Ramos (cell line): Measurements from ENCODE around the gene SULT4A1.
"Not testable (repeated sequence)": the region's sequence is repeated elsewhere in the genome, so short reads cannot be mapped to it uniquely, and the experiment has no call there.

Experiments
- in situ Hi-C: fragments of 300-500 bp; cut with MboI; formaldehyde crosslinking; loops from one replicate; pipeline ENCODE4 v1.14.3; 2022; ENCODE audit warnings: low sequenced_read_pairs; ENCODE audit not compliant: unreplicated experiment

Gene SULT4A1

DNA sequence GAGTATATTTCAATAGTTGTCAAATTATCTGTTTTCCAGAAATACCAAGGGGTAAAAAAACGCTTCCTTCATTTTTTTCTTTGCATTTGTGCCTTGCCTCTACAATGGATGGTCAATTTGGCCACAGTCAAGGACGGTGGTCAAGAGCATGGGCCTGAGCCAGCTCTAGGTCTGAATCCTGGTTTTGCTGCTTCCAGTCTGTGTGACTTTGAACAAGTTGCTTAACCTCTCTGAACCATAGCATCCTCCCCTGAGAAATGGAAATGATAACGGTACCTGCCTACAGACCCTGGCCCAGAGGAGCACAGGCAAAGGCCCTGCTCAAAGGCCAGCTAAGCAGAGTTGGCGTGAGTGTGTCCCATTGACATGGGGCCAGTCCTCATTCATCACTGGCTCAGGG, 26.4 kb upstream of the SULT4A1 start:
- in situ Hi-C loops = no loop called here

DNA sequence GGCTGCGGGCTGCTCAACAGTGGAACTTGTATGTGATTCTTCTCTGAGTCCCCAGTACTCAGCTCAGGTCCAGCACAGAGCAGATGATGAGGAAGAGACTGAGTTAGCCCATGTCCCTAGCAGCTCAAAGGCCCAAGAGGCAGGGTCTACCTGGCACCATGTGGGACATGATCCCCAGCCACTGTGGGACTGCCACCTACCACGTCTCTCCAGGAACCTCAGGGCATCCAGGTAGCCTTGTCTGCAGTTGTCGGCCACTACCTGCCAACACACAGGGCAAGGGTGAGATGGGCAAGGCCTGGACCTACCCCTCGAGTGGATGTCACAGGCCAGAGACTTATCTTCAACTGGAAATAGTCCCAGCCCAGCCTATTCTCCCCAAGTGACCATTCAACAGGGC, 25.1 kb upstream of the SULT4A1 start:
- in situ Hi-C loops = no loop called here

DNA sequence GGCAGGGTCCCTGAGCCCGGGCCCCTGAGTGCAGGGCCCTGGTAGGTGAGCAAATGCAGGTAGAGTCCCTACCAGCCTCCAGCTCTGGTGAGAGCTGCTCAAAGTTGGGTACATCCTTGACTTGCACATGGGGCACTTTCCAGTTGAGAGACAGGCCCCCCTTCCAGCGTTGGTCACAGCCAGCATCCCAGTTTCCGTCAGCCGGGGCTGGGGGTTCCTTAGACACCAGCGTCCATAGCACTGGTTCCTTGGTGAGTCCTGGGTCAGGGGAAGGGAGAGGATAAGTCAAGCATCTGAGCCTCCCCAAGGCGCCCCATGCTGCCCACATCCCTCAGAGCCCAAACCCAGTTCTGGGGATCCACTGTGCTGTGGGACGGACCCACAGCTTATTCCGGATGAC, 23.9 kb upstream of the SULT4A1 start:
- in situ Hi-C loops = no loop called here

DNA sequence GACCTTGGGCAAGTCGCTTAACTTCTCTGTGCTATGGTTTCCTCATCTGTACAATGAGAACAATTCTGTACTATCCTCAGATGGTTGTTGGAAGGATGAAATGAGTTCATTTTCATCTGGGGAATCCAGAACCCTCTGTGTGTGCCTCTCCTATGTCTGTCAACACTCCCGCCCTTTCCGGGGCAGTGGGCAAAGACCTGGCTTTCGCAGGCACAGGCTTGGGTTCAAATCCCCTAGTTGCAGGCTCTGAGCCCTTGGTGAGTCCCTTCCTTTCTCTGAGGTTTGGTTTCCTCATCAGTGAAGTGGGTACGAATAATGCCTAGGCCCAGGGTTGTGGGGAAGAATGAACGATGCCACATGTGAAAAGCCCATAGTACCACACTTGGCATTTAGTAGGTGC, 23.5 kb upstream of the SULT4A1 start:
- in situ Hi-C loops = no loop called here

DNA sequence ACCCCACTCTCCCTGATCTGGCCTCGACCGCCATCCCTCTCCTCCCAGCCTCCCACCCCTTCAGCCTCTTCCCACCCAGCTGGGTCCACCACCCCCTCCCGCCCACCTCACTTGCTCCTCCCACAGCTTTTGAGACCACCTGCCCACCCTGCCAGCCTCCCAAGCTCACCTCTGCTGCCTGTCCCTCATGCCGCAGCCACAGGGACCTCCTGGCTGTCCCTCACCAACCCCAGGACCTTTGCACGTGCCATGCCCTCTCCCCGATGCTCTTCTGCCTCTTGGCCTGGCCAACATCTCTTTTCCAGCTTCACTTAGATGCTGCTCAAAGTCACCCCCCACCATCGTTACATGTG, 23.0 kb upstream of the SULT4A1 start:
- in situ Hi-C loops = no loop called here

DNA sequence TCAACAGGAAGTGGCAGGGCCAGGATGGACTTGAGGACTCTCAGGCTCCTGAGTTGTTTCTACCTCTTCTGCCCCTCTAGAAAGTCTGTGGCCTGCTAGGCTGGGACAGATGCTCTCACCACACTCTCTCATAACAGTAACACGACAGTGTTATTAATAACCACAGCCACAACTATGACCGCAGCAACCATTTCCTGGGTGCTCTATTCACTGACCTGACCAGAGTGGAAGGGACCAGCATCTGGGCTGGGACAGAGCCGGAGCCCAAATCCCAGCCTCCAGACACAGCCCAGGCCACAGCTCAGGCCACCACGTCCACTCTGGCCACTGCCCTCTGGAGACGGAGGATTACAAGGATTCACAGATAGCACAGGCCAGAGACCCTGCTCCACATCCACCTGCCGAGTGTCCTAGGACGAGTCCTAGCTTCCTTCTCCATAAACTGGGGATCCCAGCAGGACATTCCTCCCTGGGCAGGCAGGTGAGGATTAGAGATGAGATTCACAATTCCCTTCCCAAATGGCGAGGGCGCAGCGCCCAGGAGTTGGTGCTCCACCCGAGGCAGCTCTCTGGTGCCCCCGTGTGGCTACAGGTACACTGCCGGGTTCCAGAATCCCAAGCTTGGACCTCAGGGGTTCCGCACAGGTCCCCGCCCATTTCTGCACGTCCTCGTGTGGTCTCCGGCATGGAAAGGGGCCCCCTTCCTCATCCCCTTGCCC, 22.4 kb upstream of the SULT4A1 start:
- in situ Hi-C loops = no loop called here

DNA sequence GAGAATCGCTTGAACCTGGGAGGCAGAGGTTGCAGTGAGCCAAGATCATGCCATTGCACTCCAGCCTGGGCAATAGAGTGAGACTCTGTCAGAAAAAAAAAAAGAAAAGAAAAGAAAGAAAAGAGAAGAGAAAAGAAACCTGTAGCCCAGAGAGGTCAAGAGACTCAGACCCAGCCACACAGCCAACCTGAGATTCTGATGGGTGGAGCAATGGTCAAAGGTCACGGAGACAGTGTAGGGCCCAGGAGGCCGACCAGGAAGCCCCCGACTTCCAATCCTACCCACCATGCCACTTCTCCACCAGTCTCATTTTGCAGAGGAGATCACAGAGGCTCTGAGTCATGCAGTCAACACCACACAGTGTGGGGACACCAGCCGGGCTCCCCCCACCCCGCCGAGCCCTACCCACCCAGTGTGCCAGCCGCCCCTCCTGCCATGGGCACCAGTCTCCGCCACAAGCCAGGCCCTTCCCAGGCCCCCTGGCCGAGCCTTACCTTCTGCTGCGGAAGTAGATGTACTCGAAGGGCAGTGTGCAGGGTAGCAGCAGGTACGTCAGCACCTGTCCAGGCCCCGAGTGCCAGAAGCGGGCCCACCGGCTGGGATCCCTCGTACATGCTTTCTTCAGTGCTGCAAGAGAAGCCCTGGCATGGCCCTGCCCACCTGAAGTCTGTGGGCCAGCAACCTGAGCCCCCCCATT, 21.6 kb upstream of the SULT4A1 start:
- in situ Hi-C loops = no loop called here

DNA sequence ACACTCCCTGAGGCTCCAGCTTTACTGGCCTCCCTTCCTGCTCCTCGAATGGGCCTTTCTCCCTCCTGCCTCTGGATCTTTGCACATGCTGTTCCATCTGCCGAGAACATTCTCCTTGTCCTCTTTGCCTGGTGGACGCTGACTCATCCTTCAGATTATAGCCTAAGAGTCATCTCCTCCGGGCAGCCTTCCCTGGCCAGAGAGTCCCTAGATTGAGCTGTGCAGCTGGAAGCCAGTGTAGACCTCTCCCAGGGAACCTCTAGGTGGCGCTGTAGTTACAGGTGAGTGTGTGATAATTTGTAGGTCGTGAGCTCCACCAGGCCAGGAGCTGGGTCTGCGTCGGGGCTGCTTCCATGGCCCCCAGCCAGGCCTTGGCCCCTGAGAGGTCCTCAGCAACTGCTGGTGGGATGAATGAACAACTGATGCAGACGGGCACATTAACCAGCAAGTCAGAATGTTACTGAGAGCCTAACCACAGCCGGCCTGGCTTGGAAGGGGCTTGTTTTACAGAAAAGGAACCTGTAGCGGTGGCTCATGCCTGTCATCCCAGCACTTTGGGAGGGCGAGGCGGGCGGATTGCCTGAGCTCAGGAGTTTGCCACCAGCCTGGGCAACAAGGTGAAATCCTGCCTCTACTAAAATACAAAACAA, 20.8 kb upstream of the SULT4A1 start:
- in situ Hi-C loops = no loop called here

DNA sequence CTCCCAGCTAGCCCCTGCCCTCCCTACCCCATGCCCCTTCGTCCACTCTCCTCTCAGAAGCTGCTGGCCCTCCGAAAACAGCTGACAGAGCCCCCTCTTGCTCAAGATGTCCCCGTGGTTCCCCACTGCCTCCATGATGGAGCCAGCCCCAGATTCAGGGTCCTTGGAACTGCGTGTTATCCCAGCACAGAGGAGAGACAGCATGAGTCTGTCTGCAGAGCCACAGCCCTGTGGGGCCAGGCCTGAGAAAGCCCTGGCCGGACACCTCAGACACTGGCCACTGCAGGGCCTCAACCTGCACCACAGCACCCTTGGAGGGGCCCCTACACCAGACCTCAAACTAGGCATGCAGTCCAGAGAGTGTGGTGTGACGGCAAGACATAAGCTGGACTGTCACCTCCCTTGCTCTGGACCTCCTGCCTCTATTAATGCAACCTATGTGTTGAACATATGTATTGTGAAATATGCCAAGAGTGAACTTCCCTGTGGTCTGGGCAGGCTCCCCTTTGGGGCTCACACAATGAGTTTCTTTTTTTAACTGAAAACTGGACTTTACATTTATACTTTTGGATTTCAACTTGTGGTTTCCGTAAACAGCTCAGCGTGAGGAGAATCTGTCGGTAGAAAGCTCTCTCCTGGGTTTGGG, 19.9 kb upstream of the SULT4A1 start:
- in situ Hi-C loops = no loop called here

DNA sequence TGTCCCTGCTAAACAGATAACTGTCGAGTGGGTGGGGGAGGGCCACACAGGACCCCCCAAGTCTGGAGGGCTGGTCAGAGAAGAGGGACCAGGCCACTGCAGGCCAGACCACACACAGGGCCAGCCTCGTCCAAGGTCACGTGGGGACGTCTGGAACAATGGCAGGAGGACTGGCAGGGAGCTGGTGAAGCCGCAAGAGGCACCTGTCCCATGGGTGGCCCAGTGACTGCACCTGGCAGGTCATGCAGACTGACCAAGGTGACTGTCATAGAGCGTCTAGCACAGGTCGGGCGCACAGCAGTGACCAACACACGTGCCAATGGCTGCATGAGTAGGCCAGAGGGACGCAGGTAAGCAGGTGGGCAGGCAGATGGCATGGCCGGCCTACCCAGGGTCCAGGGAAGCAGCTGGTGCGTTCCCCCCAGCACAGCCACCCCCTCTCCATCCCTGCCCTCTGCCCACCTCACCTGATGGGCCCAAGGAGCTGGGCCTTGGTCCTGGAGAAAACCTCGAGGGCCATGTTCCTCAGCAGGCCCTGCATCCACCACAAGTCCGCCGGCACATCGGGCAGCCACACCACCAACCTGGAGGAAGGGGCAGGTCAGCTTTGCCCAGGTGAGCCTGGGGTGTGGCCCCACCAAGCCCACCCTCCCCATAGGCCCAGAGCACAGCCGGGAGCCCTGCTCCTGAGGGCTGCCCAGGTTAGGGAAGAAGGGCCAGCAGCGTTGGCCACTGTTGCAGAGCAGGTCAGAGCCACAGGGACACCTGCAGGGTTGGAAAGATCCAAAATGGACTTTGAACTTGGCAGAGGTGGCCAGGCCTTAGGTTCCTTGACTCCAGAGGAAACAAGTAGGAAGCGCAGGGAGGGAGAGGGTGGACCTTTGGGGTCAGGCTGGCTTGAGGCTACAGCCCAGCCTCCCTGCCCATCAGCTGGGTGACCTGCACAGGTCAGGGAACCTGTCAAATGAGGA, 19.1 kb upstream of the SULT4A1 start:
- in situ Hi-C loops = no loop called here

DNA sequence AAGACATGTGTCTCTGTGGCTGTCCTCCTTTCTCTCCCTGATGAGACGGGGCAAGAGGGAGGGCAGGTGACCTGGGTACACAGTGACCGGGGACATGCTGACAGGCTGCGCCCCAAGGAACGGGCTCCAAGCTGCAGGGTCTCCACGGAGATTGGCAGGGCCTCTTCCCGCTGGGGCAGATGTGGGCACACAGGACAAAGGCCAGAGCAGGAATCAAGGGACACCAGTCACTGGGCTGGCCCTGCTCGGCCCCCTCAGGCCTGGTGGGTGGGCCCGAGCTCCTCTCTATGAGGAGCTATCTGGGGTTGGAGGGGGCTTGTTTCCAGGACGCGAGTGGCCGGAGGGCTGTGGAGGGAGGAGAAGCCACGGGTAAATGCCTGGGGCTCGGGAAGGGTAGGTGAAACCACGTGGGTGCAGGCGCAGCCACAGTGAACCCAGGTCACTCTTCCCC, 18.3 kb upstream of the SULT4A1 start:
- in situ Hi-C loops = no loop called here

DNA sequence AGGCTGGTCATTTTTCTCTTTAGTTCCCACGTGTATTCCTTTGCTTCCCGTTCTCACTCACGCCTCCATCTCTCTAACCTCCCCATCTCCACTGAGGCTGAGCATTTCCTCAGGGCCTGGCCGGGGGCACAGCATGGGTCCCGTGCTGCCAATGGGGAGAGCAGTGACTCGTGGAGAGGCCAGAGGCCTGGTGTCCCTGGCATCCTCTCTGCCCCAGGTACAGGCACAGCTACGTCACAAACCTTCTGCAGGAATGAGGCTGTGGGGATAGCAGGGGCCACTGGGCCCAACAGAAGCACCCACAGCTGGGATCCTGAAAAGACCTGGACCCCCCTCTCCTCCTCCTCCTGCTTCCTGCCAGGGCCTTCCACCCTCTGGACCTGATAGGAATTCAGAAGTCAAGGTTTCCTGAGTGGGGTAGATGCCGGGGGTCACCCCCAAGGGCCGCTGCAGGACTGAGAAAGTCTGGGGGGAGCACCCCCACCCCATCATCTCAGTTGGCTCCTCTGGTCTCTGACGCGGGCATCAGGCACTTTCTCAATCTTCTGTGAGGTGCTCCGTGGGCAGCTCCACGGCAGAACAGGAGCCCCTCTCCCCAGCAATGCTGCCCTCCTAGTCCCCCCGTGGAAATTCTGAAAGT, 17.7 kb upstream of the SULT4A1 start:
- in situ Hi-C loops = no loop called here

DNA sequence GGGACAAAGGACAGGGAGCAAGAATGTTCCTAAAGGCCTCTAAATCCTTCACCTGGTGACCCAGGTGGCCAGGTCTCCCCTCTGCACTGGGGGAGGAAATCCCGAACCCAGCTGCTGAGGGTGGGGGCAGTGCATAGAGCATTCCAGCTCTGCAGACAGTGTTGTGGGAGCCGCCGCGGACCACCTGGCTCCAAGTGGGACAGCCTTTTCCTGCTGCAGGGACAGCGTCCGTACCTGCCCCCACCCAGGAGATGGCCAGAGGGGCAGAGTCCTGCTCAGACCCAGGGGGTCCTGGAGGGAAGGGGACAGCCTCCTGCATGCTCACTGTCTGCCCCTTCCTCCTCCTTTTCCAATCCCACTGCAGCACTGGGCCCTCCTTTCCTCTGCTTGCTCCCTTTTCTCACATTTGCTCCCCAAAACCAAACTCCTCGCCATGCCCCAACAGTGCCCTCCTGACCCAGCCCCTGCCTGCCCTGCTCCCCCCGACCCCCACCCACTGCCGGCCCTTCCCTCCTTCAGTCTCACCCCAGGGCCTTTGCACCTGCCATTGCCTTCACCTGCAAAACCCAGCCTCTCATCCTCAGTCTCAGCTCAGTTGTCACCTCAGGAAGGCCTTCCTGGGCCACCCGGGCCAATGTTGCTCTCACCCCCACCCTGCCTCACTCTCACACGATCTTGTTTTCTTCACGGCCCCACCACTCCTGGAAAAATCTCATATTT, 16.7 kb upstream of the SULT4A1 start:
- in situ Hi-C loops = no loop called here

DNA sequence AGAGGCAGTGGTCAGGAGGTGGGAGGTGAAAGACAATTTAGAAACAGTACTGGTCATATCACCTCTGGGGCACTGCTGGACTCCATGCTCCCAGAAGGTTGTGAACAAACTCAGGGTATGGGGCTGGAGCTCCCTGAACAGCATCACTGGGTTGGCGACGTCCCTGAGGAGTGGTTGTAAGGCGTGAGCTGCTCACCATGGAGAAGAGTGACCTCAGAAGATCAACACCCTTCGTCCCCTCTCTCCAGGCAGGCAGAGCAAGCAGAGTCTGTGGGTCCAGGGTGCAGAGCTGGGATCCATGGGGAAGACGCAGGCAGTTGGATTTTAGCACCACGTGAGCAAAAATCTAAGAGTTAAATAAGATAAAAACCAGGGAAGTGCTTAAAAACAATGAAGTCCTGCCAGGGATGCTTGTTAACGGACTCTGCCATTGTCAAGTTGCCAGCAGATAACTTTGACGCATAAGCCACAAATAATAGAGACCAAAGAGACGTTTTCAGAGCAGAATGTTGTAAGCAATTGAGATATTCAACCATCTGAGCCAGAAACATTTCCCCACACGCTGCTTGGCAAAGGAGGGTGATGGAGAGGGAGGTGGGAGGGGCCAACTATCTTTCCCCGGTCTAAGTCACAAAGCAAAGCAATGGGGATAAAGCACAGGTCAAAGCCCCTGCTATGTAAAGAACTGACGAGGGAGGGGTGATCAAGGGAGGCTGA, 15.9 kb upstream of the SULT4A1 start:
- in situ Hi-C loops = no loop called here

DNA sequence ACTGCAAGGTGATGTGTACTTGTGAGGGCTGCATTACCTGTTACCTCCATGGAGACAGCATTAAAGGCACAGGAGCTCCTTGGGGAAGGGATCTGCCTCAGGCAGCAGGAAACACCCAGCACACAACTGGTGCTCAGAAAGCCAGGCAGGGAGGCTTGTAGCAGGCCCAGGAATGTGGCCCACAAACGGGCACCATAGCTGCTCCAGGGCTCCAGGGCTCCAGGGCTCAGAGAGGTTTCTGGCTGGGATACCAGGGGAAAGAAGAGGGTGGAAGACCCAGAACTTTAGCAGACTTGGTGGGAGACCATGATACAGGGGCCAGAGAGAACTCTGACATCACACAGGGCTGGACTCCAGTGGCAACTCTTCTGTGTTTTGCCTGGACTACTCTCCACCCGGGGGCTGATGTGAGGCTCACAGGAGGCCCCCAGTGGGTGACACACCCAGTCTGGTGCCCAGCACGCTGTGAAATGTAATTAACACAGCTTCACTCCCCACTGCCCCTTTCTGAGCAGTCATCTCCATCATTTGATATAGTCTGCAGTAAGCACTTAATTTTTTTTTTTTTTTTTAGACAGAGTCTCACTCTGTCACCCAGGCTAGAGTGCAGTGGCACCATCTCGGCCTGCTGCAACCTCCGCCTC, 14.7 kb upstream of the SULT4A1 start:
- in situ Hi-C loops = no loop called here

DNA sequence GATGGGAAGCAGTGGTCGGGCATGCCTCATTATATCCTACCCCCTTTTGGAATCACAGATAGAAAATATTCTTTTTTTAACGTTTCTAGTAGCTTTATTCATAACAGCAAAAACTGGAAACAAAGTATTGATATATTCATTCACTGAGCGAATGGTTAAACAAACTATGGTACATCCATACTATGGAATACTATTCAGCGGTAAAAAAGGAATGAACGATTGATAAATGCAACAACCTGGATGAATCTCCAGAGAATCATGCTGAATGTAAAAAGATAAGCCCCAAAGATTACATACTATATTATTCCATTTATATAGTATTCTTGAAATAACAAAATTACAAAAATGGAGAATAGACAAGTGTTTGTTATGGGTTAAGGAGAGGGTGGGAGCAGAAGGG, 7.5 kb upstream of the SULT4A1 start:
- in situ Hi-C loops = no loop called here

DNA sequence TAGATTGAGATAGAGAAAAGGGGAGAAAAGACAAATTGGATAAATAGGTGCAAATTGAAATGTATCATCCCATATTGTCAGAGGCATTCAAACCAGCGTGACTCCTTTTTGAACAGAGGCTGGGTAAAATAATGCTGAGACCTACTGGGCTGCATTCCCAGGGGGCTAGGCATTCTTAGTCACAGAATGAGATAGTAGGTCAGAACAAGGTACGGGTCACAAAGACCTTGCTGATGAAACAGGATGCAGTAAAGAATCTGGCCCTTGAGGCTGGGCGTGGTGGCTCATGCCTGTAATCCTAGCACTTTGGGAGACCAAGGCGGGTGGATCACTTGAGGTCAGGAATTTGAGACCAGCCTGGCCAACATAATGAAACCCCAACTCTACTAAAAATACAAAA, 6.7 kb upstream of the SULT4A1 start:
- in situ Hi-C loops = not testable (repeated sequence)
